Glomerular visceral epithelial cell (primary cell): ENCODE results near the gene LRMDA.
"Not testable (repeated sequence)": the region's sequence is repeated elsewhere in the genome, so short reads cannot be mapped to it uniquely, and the experiment has no call there.

ENCODE experiments used
- DNase-seq: peaks from one replicate; pipeline ENCODE4 v3.0.0-alpha.2; 2016; ENCODE audit errors: extremely low spot score

LRMDA gene

DNA sequence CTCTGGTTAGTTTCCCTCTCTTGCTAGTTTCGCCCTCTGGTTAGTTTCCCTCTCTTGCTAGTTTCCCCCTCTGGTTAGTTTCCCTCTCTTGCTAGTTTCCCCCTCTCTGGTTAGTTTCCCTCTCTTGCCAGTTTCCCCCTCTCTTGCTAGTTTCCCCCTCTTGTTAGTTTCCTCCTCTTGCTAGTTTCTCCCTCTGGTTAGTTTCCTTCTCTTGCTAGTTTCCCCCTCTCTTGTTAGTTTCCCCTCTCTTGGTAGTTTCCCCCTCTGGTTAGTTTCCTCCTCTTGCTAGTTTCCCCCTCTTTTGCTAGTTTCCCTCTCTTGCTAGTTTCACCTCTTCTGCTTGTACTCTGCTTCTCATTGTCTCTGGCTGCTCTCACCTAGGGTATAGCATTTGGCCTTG lies 613.8 kb downstream of the LRMDA start:
- DNase-seq = no peak

DNA sequence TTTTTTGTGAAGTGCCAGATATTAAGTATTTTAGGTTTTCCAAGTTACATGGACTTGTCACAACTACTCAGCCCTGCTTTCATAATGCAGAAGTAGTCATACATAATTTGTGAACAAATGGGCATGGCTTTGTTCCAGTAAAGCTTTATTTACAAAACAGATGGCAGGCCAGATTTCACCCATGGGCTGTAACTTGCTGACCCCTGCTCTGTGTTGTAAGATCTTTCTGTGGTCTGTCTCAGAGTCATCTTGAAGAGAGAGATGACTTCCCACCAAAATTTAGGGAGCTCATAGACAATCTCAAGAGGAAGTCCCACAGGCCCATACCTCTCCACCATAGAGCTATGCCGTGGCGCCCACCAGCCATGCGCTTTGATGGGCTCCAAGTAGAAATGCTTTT lies 616.1 kb downstream of the LRMDA start:
- DNase-seq = no peak

GRCh38 chr10:76049581-76050290 lies 618.3 kb downstream of the LRMDA start:
- DNase-seq = peak; percentile 33

DNA sequence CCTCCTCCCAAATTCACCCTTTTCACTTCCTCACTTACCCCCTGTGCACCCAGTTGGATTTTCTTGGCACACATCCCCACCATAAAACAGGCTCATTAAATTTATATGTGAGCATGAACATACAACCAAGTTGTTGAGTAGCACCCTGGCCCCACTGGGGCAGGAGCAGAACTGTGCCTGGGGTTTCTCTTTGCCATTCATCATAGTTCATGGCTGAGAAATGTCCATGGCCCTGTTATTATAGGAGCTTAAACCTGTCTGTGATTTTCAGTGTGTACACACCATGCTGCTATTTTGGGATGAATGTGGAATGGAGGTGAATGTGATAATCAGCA lies 618.8 kb downstream of the LRMDA start:
- no peak for DNase-seq

DNA sequence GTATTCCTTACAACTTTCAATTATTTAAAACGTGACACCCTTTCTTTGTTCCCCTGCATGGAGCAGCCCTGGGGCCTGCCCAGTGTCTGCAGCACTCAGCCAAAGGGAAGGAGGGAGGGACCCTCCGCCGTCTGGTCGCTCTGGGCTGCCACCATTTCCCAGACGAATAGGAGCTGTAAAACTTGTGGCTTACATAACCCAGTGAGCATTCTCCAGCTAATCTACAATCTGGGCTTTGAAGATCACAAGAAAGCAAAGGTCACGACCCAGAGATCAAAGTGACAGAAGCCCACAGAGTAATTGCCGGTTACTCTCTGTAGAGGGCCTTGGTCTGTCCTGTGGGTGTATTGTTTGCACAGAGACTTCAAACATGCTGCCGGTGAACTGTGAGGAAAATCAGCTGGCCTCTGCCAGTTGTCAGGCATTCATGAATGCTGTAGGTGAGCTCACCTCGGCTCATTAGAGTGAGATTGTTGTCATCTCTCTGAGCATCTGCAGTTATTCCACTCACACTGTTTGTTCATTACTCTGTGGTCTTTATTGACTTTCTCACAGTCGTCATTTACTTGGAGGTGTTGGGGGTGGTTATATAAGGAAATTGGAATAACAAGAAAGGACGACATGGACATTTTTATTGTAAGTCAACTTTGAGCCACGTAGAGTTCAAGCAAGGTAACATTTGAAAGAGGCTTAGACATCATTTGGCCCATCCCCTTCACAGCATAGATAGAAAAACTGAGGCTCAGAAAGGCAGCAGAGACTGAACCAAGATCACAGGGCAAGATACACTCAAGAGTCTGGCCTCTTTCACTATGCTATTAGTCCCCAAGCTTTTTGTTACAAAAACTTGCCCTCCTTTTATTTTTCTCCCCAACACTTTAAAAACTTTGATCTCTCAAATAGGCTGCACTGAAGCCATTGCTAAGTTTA lies 619.8 kb downstream of the LRMDA start:
- no peak for DNase-seq

GRCh38 chr10:76052682-76053503 lies 621.5 kb downstream of the LRMDA start:
- no peak for DNase-seq

- no peak for DNase-seq
Observed at GRCh38 chr10:76055466-76055865, 624.0 kb downstream of the LRMDA start.

GRCh38 chr10:76055963-76056362 lies 624.5 kb downstream of the LRMDA start:
- no peak for DNase-seq

DNA sequence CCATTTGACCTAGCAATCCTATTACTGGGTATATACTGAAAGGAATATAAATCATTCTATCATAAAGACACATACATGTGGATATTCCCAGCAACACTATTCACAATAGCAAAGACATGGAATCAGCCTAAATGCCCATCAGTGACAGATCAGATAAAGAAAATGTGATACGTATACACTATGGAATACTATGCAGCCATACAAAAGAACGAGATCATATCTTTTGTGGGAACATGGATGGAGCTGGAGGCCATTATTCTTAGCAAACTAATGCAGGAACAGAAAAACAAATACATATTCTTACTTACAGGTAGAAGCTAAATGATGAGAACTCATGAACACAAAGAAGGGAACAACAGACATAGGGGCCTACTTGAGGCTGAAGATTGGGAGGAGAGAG lies 629.6 kb downstream of the LRMDA start:
- not testable (repeated sequence) for DNase-seq

GRCh38 chr10:76066457-76066856 lies 635.0 kb downstream of the LRMDA start:
- no peak for DNase-seq

GRCh38 chr10:76067447-76067846 lies 636.0 kb downstream of the LRMDA start:
- DNase-seq = no peak

GRCh38 chr10:76068856-76069255 lies 637.4 kb downstream of the LRMDA start:
- no peak for DNase-seq

GRCh38 chr10:76070916-76071315 lies 639.5 kb downstream of the LRMDA start:
- no peak for DNase-seq

DNA sequence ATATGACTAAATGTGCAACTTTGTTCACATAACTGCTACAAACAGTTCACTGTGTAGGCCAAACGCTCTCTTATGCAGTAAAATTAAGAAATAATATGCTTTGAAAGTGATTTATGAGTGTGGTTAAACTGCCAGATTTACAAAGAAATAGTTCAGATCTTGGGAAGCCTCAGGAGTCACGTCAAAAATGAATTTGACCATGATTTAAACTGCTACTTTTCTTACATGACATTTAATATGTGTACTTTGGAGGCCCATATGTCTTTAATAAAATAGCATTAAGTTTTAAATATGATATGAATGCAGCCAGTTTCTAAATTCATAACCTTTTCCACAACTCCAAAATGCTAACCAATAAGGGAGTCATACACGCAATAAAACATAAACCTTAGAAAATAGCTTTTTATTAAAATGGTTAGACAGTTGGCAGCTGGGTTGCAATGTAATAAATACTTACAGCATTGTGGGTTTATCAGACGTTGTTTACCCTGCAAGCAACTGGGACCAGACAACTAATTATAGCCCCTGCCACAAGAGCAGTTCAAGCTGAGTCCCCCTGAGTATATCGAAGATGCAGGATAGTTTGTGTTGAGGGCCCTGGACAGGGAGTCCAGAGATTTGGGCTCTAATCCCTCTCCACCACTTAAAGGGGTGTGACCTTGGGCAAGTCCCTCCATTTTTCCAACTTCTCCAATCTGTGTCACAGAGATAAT lies 640.4 kb downstream of the LRMDA start:
- DNase-seq = no peak

DNA sequence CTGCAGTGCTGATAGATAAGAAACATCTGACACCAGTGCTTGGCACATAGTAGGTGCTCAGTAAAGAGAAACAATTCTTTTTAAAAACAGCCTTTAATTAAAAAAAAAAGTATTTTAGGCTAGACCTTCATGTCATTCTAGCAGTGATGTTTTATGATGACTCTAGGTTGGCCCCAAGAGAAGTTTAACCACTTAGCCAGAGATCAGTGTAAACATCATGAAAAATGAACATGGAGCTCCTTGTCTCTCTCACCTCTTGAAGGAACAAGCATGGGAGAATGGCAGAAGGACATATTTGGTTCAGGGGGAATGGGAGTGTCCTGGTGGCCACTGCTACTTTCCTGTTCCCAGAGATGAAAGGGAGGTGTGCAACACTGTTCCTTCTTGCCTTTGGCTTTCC lies 641.0 kb downstream of the LRMDA start:
- no peak for DNase-seq

DNA sequence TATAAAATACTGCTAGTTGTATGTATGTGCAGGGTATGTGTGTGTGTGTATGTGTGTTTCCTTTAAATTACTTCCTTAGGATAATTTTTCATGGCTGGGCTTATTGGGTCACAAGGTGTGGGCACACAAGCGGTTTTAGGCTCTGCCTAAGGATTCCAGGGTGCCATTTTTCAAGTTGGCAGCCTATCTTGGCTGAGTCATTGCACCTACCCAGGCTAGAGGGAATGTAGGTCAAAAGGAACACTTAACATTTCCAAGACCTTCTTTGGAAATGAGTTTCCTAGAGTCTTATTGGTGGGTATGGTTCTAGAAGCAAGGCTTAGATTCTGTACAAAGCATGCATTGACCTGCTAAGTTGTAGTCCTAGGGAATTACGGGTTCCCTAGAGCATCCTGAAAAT lies 642.1 kb downstream of the LRMDA start:
- DNase-seq = no peak

DNA sequence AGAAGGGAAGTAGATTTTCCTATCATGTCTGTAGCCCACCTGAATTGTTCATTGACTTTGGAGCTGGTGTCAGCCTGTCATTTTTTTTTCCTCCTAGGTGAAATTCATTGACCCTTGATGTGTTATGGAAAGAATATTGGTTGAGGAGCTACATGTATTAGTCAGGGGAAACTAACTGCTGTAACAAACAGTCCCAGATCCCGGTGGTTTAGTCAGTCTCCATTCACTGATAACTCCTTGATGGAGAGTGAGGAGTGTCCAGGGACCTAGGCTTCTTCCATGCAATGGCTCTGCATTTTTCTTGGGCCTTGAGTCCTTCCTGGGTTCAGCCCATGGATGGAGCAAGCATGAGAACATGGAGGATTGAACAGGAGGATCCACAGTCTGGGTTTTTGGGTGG lies 643.2 kb downstream of the LRMDA start:
- no peak for DNase-seq

- DNase-seq = peak; percentile 36
Observed at GRCh38 chr10:76080451-76080850, 649.0 kb downstream of the LRMDA start.

- DNase-seq = peak; percentile 9
Observed at GRCh38 chr10:76080991-76081390, 649.6 kb downstream of the LRMDA start.

- DNase-seq = no peak
Observed at GRCh38 chr10:76082232-76082631, 650.8 kb downstream of the LRMDA start.

- peak; percentile 60 for DNase-seq
Observed at GRCh38 chr10:76082956-76083355, 651.5 kb downstream of the LRMDA start.
